ENCODE measurements around the gene TMEM69. TPM values are rescaled to one million over a fixed set of nuclear protein-coding genes. Genes with fewer than 3 reads are reported as not detected.

TMEM69 gene, protein sequence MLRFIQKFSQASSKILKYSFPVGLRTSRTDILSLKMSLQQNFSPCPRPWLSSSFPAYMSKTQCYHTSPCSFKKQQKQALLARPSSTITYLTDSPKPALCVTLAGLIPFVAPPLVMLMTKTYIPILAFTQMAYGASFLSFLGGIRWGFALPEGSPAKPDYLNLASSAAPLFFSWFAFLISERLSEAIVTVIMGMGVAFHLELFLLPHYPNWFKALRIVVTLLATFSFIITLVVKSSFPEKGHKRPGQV
- 25.8 and 63.7 TPM in 2 replicates for polyA plus RNA-seq

DNA sequence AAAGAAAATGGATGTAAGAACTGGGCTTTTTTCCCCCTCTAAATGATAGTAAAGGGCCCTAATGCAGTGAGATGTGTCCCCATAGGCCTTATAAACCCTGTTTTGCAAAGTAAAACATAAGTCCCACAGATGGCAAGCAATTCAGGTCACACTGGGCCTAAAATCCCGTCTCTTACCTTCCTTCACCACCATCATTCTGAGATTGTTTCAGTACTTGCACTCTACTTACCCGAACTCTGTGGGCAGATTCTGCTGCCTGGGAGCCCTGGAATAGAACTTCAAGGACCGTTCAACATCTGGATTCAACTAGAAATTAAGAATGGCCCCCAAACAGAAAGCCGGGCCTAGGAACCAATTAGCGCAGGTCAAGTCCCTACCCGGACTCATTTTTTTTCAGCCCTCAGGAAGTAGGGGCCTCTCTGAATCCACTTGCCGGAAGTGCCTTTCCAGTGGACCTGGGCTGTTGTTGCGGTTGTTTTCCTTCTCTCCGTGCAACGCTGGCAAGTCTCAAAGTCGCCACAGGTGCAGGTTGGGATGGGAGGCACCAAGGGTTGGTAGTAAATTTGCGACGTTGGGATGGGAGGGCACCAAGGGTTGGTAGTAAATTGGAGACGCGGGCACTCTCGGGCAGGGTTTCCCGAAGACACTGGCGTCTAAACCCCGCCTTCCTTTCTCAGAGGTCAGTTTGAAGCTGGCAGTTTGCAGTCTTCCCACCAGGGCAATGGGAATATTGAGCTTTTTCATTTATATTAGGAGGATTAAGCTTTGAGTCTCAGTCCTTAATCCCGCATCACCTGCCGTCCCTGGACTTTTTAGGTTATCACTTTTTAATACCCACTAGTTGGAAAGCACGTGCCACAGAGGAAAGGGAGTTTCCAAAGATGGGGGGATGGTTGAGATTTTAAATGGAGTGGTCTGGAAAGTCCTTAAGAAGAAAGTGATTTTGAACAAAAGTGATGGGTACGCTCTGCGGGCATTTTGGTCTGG, at the start of gene TMEM69:
Gene TMEM69 (plus strand): TSS at position 428 of the 987 bp plus-strand sequence. CDS start 2,888 bp downstream, outside the sequence.

DNA sequence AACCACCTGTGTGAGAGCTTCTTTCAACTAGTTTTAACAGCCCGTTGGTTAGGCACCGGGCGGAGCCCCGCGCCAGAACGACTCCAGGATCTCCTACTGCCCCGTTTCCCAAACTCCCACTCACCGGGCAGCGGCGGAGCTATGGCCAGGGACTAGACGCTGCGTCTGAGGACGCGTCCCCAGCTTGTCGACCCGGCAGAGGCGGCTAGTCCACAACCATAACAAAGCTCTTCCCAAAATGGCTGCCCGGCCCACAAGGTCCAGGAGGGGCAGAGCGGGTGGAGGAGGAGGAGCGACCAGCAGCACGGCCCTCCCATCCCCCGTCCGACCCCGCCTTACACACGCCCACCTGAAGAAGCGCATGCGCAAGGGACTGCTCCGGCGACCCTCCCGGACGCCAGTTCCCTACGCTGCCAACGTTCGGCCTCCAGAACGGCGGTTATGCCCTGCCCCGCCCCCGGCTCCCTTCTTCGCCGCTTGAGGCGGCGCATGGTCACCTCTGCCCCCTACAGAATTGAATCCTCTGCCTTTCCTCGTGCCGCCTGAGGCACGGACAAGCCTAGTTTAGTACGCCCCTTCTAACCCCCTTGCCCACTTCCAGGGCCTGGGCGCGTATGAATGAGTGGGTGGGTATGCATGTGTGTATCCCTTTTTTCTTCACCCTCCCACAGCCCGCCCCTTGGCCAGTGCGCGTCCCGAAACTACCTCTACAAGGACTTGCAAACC, 1.5 kb upstream of the TMEM69 start, which contains the start of gene GPBP1L1:
Gene GPBP1L1 (minus strand): TSS at position 246 of the 726 bp plus-strand sequence. CDS start 27,446 bp downstream, outside the sequence.

Other genes with a start within 250 kb of the TMEM69 start
- 0.27 and 1.2 TPM in 2 replicates for gene TESK2, start 197.0 kb upstream of the TMEM69 start, polyA plus RNA-seq
- 0.56 and 1.6 TPM in 2 replicates for gene CCDC163, start 188.1 kb upstream of the TMEM69 start, polyA plus RNA-seq
- 4.0 TPM in 2 replicates for gene MMACHC, start 187.9 kb upstream of the TMEM69 start, polyA plus RNA-seq
- gene PRDX1, start 166.3 kb upstream of the TMEM69 start, polyA plus RNA-seq: 247 and 326 TPM in 2 replicates
- 41.7 TPM in 2 replicates for gene AKR1A1, start 137.4 kb upstream of the TMEM69 start, polyA plus RNA-seq
- 17.1 and 34.7 TPM in 2 replicates for gene NASP, start 104.1 kb upstream of the TMEM69 start, polyA plus RNA-seq
- not detected in 2 replicates for gene CCDC17, start 64.1 kb upstream of the TMEM69 start, polyA plus RNA-seq
- 13.8 and 27.9 TPM in 2 replicates for gene GPBP1L1, start 1.6 kb upstream of the TMEM69 start, polyA plus RNA-seq
- gene IPP, start 62.5 kb downstream of the TMEM69 start, polyA plus RNA-seq: 0.53 and 2.5 TPM in 2 replicates
- 0.50 and 0.99 TPM in 2 replicates for gene MAST2, start 115.4 kb downstream of the TMEM69 start, polyA plus RNA-seq